BJ (cell line): ENCODE data around the gene TGM1. TPM values are rescaled to one million over a fixed set of nuclear protein-coding genes. Genes with fewer than 3 reads are reported as not detected.
A peak's percentile ranks its signal among the peaks of the same experiment; 100 is the strongest.

Source experiments
- CTCF ChIA-PET: fragments of 350-600 bp; formaldehyde crosslinking; extraction: SDS; loops from one replicate; lab custom pipeline; 2021; ENCODE audit warnings: antibody characterized with exemption, inconsistent platforms; lab: Yijun Ruan, JAX
- POLR2A ChIA-PET: fragments of 300-600 bp; sonication (Branson Sonifier 250); formaldehyde crosslinking; extraction: SDS; loops from one replicate; lab custom pipeline; 2021; ENCODE audit warnings: antibody characterized with exemption; lab: Charles Lee
- DNase-seq: peaks from one replicate; pipeline ENCODE4 v3.0.0-alpha.2; 2011; ENCODE audit warnings: low read depth
- H3K27me3 ChIP-seq: 2 replicates; pipeline ENCODE4 v1.6.0; 2011; ENCODE audit warnings: low read length; ENCODE audit not compliant: control insufficient read depth, insufficient read depth
- H3K36me3 ChIP-seq: 2 replicates; pipeline ENCODE4 v1.5.1; 2011; ENCODE audit warnings: low read length; ENCODE audit not compliant: control insufficient read depth, insufficient read depth
- H3K4me3 ChIP-seq: 2 replicates; pipeline ENCODE4 v1.5.1; 2011; ENCODE audit warnings: low read depth, mild to moderate bottlenecking, control low read depth, low read length
- CTCF ChIP-seq: IDR thresholded peaks from 2 replicates; pipeline ENCODE4 v1.5.1; 2011; ENCODE audit warnings: low read depth, mild to moderate bottlenecking, control low read depth, inconsistent platforms, low read length, moderate library complexity; ENCODE audit not compliant: insufficient read depth
- polyA plus RNA-seq: library from polyadenylated mRNA; depleted of rRNA; stranded (reverse); fragments of >200 nt; gene quantifications from 2 replicates; pipeline ENCODE4 v1.2.3, GENCODE V29; 2011

TGM1 gene
- polyA plus RNA-seq, 1 experiment: 2.9 TPM

GRCh38 chr14:24274101-24274543 lies 11.1 kb upstream of the TGM1 start:
- POLR2A ChIA-PET: no interaction called here

GRCh38 chr14:24273422-24273998 lies 10.5 kb upstream of the TGM1 start:
- ChIA-PET CTCF (interaction anchor here (0.8 to 3.2 kb wide), 6 partner anchors 11 to 34 kb away, joined by 3 to 12 read pairs (median 3); partner anchors contain the start of genes CIDEB, NOP9 and TINF2), POLR2A (no interaction called here)
- no peak for DNase-seq
- no peak for TF ChIP-seq CTCF
- peaks cover 6% of the 10 kb centered on the region for H3K36me3 ChIP-seq
- H3K27me3 ChIP-seq: no peaks in the 10 kb centered on the region
- H3K4me3 ChIP-seq: no peak overlapping the region

More at GRCh38 chr14:24274101-24274543, 11.1 kb upstream of the TGM1 start:
- DNase-seq: no peak
- no peak overlapping the region for H3K4me3 ChIP-seq
- no peaks in the 10 kb centered on the region for H3K27me3 ChIP-seq
- no peak for TF ChIP-seq CTCF
- peaks cover 2% of the 10 kb centered on the region; the same call in 1 of the 2 replicates for H3K36me3 ChIP-seq
- CTCF ChIA-PET: interaction anchor here (0.8 to 3.2 kb wide), 6 partner anchors 11 to 33 kb away, joined by 3 to 12 read pairs (median 3); partner anchors contain the start of genes CIDEB, NOP9 and TINF2

- CTCF ChIA-PET: interaction anchor here (2.0 to 4.1 kb wide), 7 partner anchors 8 to 35 kb away, joined by 8 to 29 read pairs (median 16); partner anchors contain the start of genes CIDEB, TGM1 and TINF2
- POLR2A ChIA-PET: no interaction called here
These were observed 9.5 kb upstream of the TGM1 start for GRCh38 chr14:24272467-24272866.

GRCh38 chr14:24271834-24272263 lies 8.9 kb upstream of the TGM1 start:
- CTCF ChIA-PET: interaction anchor here (1.6 to 4.1 kb wide), 9 partner anchors 9 to 36 kb away, joined by 7 to 29 read pairs (median 11); partner anchors contain the start of genes CIDEB, TGM1 and TINF2
- POLR2A ChIA-PET: no interaction called here
- H3K36me3 ChIP-seq: peaks cover 13% of the 10 kb centered on the region
- peak overlapping the region; percentile 91 for H3K4me3 ChIP-seq
- TF ChIP-seq CTCF: no peak
- no peak for DNase-seq
- H3K27me3 ChIP-seq: no peaks in the 10 kb centered on the region

More at GRCh38 chr14:24272467-24272866, 9.5 kb upstream of the TGM1 start:
- H3K36me3 ChIP-seq: peaks cover 10% of the 10 kb centered on the region
- no peak for DNase-seq
- no peak overlapping the region for H3K4me3 ChIP-seq
- no peak for TF ChIP-seq CTCF
- H3K27me3 ChIP-seq: no peaks in the 10 kb centered on the region

- no peaks in the 10 kb centered on the region for H3K27me3 ChIP-seq
- ChIA-PET POLR2A (no interaction called here), CTCF (interaction anchor here (0.8 to 4.1 kb wide), 13 partner anchors 9 to 39 kb away, joined by 3 to 29 read pairs (median 9); partner anchors contain the start of genes CIDEB, GMPR2, NEDD8 and TGM1)
- TF ChIP-seq CTCF: peak; percentile 76
- no peak for DNase-seq
- peaks cover 16% of the 10 kb centered on the region for H3K36me3 ChIP-seq
- peak within 1 kb of the TSS; percentile 91 for H3K4me3 ChIP-seq
These were observed 8.3 kb upstream of the TGM1 start, which contains the start of gene RABGGTA for GRCh38 chr14:24271134-24271833. RABGGTA (minus strand) TSS chr14:24271597; CDS start chr14:24271115, 482 bp downstream.
